PFSK-1 (cell line): ENCODE results near the gene SMIM21.

Experiments
- POLR2AphosphoS5 ChIP-seq: IDR thresholded peaks from 2 replicates; pipeline ENCODE4 v1.6.1; 2012; ENCODE audit warnings: low read depth, mild to moderate bottlenecking, control low read depth, low read length, moderate library complexity
- SIN3A ChIP-seq: IDR thresholded peaks from 2 replicates; pipeline ENCODE4 v1.6.1; 2012; ENCODE audit warnings: mild to moderate bottlenecking, low read length, moderate library complexity, borderline replicate concordance; ENCODE audit not compliant: insufficient read depth
- TAF1 ChIP-seq: IDR thresholded peaks from 2 replicates; pipeline ENCODE4 v1.6.1; 2012; ENCODE audit warnings: low read length, control low read depth, borderline replicate concordance; ENCODE audit not compliant: insufficient read depth
- TF ChIP-seq, protein P1 (sequence below), 2 experiments: IDR thresholded peaks; 2 replicates each; pipeline versions ENCODE4 v1.6.1 to v1.8.0; 2011 to 2012; ENCODE audit warnings: low read depth in 2 of 2, low read length in 2 of 2, control low read depth in 1 of 2, inconsistent platforms in 1 of 2, mild to moderate bottlenecking in 1 of 2, moderate library complexity in 1 of 2; ENCODE audit not compliant: insufficient read depth in 1 of 2

DNA sequence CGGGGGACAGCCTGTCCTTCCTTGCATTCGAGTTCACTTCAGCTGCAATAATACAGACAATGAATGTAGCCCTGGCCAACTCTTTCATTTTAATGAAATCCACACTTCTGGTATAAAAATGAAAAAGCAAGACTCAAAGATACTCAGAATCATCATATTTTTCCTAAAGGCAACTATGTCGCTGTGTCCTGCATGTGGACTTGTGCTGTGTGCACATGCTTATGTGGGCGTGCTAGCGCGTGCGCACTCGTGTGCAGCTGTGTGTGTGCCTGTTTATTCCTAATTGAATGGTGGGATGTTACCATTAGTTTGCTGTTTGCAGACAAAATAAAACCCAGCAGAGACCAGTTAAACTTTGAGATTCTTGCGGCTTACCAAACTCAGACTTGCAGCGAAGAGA, 49.6 kb downstream of the SMIM21 start:
- TF ChIP-seq TAF1, result no peak
- TF ChIP-seq, protein P1, sequence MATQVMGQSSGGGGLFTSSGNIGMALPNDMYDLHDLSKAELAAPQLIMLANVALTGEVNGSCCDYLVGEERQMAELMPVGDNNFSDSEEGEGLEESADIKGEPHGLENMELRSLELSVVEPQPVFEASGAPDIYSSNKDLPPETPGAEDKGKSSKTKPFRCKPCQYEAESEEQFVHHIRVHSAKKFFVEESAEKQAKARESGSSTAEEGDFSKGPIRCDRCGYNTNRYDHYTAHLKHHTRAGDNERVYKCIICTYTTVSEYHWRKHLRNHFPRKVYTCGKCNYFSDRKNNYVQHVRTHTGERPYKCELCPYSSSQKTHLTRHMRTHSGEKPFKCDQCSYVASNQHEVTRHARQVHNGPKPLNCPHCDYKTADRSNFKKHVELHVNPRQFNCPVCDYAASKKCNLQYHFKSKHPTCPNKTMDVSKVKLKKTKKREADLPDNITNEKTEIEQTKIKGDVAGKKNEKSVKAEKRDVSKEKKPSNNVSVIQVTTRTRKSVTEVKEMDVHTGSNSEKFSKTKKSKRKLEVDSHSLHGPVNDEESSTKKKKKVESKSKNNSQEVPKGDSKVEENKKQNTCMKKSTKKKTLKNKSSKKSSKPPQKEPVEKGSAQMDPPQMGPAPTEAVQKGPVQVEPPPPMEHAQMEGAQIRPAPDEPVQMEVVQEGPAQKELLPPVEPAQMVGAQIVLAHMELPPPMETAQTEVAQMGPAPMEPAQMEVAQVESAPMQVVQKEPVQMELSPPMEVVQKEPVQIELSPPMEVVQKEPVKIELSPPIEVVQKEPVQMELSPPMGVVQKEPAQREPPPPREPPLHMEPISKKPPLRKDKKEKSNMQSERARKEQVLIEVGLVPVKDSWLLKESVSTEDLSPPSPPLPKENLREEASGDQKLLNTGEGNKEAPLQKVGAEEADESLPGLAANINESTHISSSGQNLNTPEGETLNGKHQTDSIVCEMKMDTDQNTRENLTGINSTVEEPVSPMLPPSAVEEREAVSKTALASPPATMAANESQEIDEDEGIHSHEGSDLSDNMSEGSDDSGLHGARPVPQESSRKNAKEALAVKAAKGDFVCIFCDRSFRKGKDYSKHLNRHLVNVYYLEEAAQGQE (IDR thresholded peaks at IDR 0.05; ENCODE audit: insufficient read depth in 1 of 2, low read depth in 2 of 2, low read length in 2 of 2), result no peak
- no peak for TF ChIP-seq POLR2AphosphoS5
- no peak for TF ChIP-seq SIN3A
